NCI-H345 treated with DMSO at 0.1 percent for 48 hours (cell line): ENCODE results near the gene NETO1.

Experiments used
- DNase-seq: peaks from one replicate; lab custom pipeline; 2025; ENCODE audit not compliant: unreplicated experiment; lab: John Stamatoyannopoulos, UW

NETO1 gene, protein sequence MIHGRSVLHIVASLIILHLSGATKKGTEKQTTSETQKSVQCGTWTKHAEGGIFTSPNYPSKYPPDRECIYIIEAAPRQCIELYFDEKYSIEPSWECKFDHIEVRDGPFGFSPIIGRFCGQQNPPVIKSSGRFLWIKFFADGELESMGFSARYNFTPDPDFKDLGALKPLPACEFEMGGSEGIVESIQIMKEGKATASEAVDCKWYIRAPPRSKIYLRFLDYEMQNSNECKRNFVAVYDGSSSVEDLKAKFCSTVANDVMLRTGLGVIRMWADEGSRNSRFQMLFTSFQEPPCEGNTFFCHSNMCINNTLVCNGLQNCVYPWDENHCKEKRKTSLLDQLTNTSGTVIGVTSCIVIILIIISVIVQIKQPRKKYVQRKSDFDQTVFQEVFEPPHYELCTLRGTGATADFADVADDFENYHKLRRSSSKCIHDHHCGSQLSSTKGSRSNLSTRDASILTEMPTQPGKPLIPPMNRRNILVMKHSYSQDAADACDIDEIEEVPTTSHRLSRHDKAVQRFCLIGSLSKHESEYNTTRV

DNA sequence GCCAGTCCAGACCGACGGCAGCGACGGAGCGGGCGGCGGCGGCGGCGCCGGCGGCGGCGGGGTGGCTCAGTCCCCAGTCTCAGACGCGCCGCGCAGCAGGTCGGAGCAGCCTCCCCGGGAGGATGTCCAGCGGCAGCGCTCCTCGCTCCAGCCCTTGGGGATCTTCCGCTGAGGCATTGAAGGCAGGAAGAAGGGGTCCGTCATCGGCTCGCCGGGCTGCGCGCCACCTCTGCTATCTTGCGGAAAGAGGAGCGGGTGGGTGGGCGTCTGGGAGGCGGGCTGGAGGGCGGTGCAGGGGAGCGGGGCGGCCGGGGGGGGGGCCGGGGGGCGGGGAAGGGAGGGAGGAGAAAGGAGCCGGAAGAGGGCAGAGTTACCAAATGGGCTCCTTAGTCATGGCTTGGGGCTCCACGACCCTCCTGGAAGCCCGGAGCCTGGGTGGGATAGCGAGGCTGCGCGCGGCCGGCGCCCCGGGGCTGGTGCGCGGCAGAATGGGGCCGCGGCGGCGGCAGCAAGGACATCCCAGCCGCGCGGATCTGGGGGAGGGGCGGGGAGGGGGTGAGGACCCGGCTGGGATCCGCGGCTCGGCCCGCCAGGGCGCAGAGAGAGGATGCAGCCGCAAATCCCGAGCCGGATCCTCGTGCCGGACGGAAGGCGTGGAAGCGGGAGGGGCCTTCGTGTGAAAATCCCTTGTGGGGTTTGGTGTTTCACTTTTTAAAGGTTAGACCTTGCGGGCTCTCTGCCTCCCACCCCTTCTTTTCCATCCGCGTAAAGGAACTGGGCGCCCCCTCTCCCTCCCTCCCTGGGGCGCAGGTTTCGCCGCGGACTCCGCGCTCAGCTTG, at the start of gene NETO1:
TSS of gene NETO1 (minus strand) at position 242 of the 839 bp plus-strand sequence. CDS start 696 bp downstream, outside the sequence.
- no peak for DNase-seq

DNA sequence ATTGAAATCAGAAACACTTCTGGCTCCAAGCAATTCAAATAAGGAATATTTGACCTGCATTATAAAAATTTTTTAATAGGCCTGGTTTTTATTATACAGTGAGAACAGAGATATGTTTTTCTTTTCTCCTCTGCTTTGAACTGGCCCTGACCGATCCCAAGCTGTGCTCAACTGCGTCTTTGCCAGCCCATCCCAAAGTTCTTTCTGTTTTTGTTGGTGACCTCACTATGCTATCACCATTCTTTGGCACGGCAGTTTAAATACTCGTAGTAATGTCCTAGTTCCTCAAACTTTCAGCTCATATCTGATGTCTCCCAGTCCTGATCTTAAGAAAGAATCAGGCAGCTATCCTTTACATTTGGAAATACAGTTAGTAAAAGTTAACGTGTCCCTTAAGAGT, 42.3 kb upstream of the NETO1 start:
- DNase-seq, result no peak

DNA sequence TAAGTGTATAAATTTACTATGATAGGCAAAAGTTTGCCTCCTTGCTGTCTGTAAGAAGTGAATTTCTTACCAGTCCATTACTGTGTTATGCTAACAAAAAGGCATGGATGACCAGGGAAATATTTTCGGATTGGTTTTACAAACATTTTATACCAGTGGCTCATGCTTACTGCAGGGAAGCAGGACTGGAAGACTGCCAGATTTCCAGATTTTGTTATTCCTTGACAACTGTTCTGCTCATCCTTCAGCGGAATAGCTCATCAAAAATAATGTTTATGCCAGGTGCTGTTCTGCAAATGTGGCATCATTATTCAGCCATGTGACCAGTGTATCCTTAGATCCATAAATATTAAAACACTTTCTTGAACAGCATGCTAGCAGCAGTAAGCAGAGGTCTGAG, 40.4 kb upstream of the NETO1 start:
- no peak for DNase-seq

DNA sequence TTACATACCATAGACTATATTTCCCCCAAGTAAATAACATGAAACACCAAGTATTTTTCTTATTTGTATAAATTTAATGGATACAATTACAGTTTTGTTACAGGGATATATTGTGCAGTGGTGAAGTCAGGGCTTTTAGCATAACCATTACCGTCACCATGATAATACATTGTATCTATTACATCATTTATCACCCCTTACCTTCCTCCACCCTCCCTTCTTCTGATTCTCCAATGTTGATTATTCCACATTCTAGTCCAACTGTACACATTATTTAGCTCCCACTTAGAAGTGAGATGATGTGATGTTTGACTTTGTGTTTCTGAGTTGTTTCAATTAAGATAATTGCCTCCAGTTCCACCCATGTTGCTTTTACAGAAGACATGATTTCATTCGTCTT, 35.2 kb upstream of the NETO1 start:
- DNase-seq, result no peak

DNA sequence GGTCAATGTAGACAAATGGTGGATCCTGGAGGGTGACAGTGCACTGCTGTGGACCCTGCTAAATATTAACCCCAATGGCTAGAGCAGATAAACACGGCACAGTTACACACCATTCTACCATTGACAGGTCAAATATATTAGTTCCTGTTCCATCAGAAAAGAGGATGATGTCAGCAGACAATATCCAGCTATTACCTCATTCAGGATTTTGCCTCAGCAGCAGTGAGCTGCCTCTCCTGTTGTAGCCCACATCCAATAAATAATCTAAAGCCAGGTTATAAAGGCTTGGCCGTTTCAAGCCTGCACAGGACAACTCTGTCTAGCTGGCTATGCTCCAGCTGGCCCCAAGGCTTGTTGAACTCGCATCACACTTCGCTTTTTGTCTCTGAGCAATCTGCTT, 31.6 kb upstream of the NETO1 start:
- no peak for DNase-seq

DNA sequence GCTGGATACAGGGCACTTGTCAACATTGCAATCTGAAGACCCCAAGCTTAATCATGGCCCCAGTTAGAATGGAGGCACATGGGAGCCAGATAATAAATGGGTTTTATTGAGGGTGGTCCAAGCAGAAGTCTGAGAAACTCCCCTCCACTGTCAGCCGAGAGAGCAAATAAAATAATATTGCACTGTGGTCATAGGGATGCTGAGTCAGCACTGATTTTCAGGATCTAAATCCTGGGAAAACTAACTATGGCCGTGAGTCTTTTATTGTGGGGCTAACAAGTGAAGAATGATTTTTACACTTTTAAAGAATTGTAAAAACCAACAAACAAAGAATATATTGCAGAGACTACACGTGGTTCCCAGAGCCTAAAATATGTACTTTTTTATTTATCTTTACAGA, 31.1 kb upstream of the NETO1 start:
- no peak for DNase-seq

DNA sequence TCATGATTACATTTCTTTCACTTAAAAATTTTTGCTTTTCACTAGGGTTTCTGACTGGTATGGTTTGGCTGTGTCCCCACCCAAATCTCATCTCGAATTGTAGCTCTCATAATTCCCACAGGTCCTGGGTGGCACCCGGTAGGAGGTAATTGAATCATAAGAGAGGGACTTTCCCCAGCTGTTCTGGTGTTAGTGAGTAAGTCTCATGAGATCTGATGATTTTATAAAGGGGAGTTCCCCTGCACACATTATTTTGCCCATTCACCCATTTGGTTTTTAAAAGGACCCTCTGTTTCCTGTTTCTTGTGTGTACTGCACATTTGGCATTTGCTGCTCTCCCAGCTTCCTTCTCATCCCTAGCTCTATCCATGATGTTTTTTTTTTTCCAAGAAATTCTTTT, 27.8 kb upstream of the NETO1 start:
- DNase-seq, result no peak

DNA sequence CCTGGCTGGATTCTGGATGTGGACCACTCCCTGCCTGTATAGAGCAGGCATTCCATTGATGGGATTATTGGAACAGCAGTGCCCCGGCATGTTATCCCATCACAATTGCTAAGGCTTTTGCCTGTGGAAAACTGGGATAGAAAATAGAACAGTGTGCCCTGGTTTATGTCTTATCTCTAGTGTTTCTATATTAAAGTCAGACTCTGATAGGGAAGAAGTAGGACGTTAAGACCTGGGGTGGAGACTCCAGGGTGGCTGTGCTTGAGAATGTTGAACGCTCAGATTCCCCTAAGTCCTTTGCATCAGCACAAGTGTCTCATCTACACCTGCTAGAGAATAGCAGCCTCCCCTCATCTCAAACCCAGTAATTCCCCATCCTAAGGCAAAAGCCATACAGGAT, 10.8 kb upstream of the NETO1 start:
- no peak for DNase-seq

DNA sequence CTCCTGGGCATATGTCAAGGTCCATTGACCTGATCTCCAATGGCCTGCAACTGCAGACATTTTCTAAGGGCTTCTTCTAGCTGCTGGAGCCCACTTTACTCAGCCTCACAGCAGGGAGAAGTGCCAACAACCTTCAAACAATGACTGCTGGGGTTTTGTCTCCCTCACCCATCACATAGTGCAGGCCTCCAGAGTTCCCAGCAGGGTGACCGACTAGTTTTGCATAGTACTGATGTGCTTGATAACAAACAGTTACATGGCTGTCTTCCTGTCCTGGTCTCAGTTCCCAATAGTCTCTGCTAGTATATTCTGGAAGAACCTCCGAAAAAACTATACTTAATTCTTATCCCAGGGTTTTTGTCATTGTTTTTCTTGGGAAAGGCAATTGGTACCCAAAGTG, 10.4 kb upstream of the NETO1 start:
- DNase-seq, result no peak

DNA sequence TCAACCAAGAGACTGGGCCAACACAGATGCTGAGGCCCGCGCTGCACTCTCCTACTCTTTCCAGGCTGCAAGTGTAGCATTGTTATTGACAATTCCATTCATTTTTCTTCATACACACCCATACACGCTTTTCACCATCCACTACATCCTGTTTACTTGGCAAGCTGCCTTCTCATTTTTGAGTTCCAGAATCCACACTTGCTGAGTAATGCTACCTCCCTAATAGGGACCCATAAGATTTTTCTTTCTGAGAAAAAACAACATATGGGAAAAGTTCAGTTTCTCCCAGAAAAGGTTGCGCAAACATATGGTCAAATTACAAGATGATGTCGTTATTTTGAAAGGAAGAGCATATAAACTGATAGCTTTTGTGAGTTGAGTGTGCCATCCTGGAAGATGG, 3.3 kb upstream of the NETO1 start:
- no peak for DNase-seq

DNA sequence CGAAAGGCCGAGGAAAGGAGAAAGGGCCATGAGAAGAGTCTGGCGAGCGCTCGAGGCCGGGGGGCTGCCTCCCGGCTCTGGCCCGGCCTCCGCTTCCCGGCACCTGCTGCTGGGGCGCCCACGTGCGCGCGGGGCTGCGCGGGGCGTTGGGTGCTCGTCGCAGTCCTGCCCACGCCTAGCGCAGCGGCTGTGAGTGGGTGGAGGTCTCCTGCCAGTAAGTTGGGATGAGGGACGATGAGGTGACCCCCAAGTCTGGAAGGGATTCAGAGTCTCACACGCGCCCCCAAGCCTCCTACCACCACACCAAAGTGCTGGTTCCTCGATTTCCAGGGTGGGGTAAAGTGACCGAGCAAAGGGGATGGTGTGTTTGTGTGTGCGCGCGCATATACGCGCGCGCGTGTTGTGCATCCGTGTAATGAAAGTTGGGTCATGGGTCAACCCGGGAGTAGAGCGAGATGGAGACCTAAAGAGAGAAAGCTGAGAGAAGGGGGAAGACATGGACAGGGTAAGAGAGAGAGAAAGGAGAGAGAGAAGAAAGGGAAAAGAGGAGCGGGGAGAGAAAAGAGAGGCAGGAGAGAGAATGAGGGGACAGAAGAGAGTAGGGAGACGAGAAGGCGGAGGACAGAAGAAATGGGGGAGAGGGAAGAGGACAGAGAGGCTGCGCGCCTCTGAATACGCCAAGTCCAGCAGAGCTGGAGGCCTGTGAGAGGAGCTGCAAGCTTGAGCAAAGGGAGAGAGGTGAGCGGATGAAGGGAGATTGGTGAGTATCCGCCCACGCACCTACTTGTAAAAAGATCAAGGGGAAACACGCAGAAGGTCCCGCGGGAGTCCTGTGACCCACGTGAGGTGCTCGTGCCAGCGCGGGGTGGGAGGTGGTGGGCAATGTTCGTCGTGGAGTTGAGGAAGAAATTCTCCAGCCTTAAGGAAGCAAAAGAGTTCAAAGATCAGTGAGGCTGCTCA, 1.7 kb upstream of the NETO1 start:
- DNase-seq, result no peak

DNA sequence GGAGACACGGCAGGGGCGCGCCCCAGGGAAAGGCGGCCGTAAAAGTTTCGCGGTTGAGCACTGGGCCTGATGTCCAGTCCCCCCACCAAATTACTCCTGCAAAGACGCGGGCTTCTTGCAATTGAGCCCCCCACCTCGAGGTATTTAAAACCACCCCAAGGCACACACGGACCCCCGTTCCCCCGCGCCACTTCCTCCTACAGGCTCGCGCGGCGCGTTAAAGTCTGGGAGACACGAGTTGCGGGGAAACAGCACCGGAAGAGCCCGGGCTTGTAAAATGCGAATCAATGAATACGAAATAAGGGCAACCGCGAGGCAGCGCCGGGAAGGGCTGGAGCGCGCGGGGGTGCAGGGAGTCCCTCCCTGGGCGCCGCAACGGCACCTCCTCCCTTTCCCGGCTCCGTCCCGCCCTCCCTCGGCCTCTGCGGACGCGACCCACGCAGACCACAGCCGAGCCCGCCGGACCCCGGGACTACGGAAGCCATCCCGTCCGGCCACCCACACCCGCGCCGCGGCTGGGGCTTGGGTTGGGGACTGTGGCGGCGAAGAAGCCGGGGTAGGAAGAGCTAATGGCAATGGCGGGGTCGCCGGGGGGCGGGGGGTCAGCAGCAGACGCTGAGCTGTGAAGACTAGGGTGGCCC, 918 bp upstream of the NETO1 start:
- DNase-seq, result no peak

DNA sequence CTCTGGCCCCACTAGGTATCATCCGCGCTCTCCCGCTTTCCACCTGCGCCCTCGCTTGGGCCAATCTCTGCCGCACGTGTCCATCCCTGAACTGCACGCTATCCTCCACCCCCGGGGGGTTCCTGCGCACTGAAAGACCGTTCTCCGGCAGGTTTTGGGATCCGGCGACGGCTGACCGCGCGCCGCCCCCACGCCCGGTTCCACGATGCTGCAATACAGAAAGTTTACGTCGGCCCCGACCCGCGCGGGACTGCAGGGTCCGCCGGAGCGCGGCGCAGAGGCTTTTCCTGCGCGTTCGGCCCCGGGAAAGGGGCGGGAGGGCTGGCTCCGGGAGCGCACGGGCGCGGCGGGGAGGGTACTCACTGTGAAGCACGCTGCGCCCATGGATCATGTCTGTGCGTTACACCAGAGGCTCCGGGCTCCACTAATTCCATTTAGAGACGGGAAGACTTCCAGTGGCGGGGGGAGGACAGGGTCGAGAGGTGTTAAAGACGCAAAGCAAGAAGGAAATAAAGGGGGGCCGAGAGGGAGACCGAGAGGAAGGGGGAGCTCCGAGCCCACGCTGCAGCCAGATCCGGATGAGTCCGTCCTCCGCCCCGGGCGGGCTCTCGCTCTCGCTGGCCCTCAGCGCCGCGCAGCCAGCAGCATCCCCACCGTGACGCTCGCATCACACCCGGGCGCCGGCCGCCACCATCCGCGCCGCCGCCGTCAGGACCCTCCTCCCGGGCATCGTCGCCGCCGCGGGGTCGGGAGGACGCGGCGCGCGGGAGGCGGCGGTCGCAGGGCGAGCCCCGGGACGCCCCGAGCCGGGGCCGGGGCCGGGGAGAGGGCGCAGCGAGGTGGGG, 664 bp downstream of the NETO1 start:
- DNase-seq, result peak; percentile 18

DNA sequence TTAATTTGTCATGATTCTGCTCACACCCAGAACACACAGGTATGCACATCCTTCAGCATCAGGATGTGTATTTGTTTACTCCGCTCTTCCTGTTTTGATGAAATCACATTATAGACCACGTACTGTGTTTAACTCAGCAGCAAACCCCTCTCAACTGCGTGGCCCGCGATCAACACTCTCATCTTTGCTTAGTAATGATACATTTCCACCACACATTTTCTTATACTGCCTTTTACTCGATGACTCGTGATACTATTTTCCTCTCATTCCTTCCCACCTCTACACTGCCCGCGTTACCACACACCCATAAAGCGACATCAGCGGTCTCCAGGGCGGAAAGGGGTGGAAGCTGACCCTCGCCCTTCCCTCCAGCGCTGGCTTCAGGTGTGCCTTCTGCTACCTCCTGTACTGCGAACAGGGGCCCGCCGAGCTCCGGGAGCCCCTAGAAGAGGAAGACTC, 1.3 kb downstream of the NETO1 start:
- DNase-seq, result no peak

DNA sequence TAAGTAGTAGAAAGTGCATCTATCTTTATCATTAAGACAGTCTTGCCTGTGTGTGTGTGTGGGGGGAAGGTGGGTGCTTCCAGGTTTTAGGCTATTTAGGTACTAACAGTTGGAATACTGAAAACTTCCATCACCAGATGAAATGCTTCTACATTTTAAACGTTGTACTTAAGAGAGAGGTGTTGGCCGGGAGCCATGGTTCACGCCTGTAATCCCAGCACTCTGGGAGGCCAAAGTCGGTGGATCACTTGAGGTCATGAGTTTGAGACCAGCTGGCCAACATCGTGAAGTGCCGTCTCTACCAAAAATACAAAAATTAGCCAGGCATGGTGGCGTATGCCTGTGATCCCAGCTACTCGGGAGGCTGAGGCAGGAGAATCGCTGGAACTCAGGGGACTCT, 4.0 kb downstream of the NETO1 start:
- no peak for DNase-seq

DNA sequence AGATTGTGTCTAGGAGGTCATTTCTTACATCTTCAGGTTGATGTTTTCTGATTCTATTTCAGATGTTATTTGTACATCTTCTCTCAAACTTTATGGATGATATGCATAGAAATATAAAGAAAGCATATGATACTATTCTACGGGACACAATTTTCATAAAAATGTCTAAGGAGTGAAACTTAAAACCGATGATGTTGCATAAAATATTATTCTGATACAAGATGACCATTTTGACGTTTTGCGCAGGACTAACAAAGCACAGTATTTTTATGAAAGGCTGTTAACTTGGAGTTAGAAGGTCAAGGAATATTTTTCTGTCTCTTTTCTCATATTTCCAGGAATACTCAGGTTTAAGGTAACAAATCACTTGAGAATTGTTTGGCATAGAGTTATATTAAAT, 8.7 kb downstream of the NETO1 start:
- no peak for DNase-seq

DNA sequence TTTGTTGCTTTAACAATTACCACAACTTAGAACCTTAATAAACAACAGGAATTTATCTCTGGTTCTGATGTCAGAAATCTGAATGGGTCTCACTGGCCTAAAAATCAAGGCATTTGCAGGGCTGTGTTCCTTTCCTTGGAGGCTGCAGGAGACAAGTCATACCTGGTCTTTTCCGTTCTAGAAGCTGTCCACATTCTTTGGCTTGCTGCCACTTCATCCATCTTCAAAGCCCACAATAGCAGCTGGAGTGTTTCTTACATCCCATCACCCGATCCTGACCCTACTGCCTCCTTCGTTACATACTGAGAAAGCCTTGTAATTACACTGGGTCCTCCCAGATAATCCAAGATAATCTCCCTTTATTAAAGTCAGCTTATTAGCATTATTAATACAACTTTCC, 18.1 kb downstream of the NETO1 start:
- no peak for DNase-seq

DNA sequence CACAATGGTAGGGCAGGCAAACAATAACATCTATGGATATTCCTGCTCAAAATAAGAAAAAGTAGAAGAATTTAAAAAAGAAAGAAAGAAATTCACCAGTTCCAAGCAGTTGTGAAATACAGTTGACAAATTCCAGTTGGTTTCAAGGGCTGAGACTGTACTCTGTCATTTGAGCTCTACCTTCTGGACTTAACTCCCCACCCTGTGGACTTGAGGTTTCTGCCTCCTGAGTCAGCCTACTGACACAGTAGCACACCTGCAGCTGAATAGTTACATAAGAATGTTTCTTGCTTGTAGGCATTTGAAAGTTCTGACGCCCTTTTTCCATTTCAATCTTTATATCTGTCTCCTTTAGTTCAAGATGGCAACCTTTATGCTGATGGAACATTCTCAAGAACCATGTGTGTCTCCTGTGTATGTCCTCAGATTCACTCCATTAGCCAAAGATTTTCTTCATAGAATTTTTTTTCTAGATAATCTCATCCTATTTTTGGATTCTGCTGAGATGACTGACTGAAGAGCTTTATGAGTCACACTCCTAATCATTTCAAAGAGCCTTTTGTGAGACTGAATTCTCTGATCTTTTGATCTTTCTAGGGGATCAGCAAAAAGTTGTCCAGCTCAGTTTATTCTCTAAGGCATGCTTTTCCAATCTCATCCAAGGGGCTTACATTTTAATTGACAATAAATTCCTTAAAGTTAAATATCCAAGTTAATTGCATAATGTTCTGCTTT, 19.1 kb downstream of the NETO1 start:
- DNase-seq, result no peak

DNA sequence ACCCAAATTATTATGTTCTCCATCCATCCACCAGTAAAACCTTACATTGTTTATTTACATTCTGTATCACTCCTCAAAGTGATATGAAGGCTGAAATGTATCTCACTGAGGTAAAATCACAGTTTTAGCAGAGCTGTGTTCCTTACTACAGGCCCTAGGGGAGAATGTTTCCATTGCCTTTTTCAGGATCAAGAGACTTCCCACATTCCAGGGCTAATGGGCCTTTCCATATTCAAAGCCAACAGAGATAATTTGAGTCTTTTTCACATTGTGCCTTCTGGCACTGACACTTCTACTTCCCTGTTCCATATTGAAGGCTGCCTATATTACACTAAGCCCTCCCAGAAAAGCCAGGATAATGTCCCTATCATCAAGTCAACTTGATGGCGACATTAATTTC, 20.0 kb downstream of the NETO1 start:
- DNase-seq, result no peak
